Skeletal muscle tissue (tissue), 4 donors: Measurements from ENCODE around the gene NKAIN2. TPM values are rescaled to one million over a fixed set of nuclear protein-coding genes. Genes with fewer than 3 reads are reported as not detected.
A peak's percentile ranks its signal among the peaks of the same experiment; 100 is the strongest.

Experiments used
- H3K27ac ChIP-seq: one replicate; pipeline ENCODE4 v1.7.0; 2013; ENCODE audit warnings: mild to moderate bottlenecking, low read depth, low read length, inconsistent platforms
- H3K27me3 ChIP-seq, 3 donors: one replicate each; pipeline ENCODE4 v1.7.0; 2013; ENCODE audit warnings: low read length in 3 of 3; ENCODE audit not compliant: control insufficient read depth in 3 of 3, insufficient read depth in 3 of 3
- H3K36me3 ChIP-seq, 3 donors: one replicate each; pipeline ENCODE4 v1.7.0; 2013; ENCODE audit warnings: low read length in 3 of 3; ENCODE audit not compliant: control insufficient read depth in 3 of 3, insufficient read depth in 3 of 3
- H3K4me1 ChIP-seq, 3 donors: one replicate each; pipeline ENCODE4 v1.7.0; 2013; ENCODE audit warnings: low read length in 3 of 3, mild to moderate bottlenecking in 3 of 3; ENCODE audit not compliant: control insufficient read depth in 3 of 3, insufficient read depth in 3 of 3
- H3K4me3 ChIP-seq, 3 donors: one replicate each; pipeline ENCODE4 v1.7.0; 2013; ENCODE audit warnings: low read length in 3 of 3
- H3K9ac ChIP-seq, 3 donors: one replicate each; pipeline ENCODE4 v1.7.0; 2013; ENCODE audit warnings: low read length in 3 of 3, mild to moderate bottlenecking in 3 of 3, moderate library complexity in 2 of 3, low read depth in 1 of 3
- H3K9me3 ChIP-seq, 3 donors: one replicate each; pipeline ENCODE4 v1.7.0; 2013; ENCODE audit warnings: low read length in 3 of 3; ENCODE audit not compliant: control insufficient read depth in 3 of 3
- total RNA-seq: library from RNA; depleted of rRNA; stranded (reverse); fragments of >200 nt; gene quantifications from one replicate; pipeline ENCODE4 v1.2.3, GENCODE V29; 2014
- donor health status: Osteomylitis.

The NKAIN2 gene
- total RNA-seq, 1 donor from 2014 or later, result 3.1 TPM

DNA sequence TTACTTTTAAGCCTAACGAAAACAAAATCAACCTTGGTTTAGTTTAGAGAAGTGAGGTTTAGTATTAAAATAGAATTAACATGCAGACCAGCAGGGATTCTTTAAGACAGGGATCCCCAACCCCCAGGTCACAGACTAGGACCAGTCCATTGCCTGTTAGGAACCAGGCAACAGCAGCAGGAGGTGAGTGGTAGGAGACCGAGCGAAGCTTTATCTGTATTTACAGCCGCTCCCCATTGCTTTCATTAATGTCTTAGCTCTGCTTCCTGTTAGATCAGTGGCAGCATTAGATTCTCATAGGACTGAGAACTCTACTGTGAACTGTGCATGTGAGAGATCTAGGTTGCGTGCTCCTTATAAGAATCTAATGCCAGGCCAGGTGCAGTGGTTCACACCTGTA is 225.9 kb downstream of the NKAIN2 start:
- Histone ChIP-seq H3K27me3 (no peaks in the 10 kb centered on the region), H3K9ac (no peak overlapping the region), H3K27ac (no peak overlapping the region), H3K4me3 (no peak overlapping the region), H3K4me1 (peaks cover 4 to 5% (median 4%) of the 10 kb centered on the region in 3 donors), H3K9me3 (peaks cover 0 to 2% (median 0%) of the 10 kb centered on the region in 3 donors), H3K36me3 (no peaks in the 10 kb centered on the region)

DNA sequence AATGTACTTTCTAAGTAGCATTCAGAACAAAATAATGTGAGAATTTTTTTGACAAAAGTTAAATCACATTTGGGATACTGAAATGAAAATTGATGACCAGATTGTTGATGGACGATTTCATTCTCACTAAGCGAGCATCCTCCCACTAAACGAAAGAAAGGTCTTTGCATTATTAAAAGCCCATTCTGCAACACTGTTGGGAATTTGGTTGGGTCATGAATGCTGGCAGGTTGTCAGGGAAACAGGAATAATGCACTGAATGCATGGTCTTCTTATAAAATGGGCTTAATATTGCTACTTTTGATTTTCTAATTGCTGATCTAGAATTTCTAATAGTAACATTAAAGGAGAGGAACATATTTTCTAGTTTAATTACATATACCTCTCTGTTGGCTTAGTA is 229.8 kb downstream of the NKAIN2 start:
- H3K4me3 ChIP-seq, result no peak overlapping the region
- no peak overlapping the region for H3K9ac ChIP-seq
- no peaks in the 10 kb centered on the region for H3K27me3 ChIP-seq
- H3K27ac ChIP-seq, result no peak overlapping the region
- H3K36me3 ChIP-seq, result no peaks in the 10 kb centered on the region
- no peaks in the 10 kb centered on the region for H3K9me3 ChIP-seq
- H3K4me1 ChIP-seq, result no peaks in the 10 kb centered on the region

DNA sequence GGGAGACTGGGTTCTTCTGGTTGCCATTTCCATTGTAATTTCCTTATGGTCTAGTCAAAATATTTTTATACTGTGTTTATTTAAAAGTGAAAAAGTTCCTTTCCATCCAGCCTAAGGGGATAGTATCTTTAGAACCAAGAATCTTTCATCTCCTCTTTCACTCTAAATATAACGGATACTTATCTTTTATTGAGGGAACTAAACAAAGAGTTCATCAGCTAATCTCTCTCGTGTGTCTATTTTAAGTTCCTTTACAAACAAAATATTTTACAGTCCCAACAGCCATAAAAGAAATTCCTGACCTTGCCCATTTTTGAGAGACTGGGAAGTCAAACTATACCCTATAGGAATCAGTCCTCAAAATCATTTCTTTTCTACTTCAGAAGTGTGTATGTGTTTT is 232.7 kb downstream of the NKAIN2 start:
- Histone ChIP-seq H3K27me3 (no peaks in the 10 kb centered on the region), H3K9me3 (no peaks in the 10 kb centered on the region), H3K36me3 (no peaks in the 10 kb centered on the region), H3K4me1 (no peaks in the 10 kb centered on the region), H3K4me3 (no peak overlapping the region), H3K9ac (peak overlapping the region in 1 of 3 donors; percentile 9), H3K27ac (no peak overlapping the region)

DNA sequence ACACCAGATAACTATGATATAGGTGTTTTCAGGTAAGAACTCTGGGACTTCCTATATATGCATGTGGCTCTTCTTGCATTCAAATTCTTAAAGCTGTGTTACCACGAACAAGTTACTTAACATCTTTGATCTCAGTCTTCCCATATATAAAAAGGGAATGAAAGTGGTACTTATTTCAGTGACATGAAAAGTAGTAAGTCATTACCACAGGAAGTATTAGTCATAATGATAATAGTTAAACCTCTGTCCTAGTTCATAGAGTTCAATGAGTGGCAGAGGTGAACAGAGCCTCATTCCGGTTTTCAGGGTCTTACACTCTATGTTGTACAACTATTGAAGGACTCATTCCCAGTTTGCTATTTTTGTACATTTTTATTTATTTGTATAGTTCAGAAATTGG is 237.0 kb downstream of the NKAIN2 start:
- H3K9me3 ChIP-seq, result no peaks in the 10 kb centered on the region
- no peak overlapping the region for H3K27ac ChIP-seq
- no peaks in the 10 kb centered on the region for H3K4me1 ChIP-seq
- H3K9ac ChIP-seq, result no peak overlapping the region
- no peaks in the 10 kb centered on the region for H3K27me3 ChIP-seq
- H3K4me3 ChIP-seq, result no peak overlapping the region
- H3K36me3 ChIP-seq, result no peaks in the 10 kb centered on the region

DNA sequence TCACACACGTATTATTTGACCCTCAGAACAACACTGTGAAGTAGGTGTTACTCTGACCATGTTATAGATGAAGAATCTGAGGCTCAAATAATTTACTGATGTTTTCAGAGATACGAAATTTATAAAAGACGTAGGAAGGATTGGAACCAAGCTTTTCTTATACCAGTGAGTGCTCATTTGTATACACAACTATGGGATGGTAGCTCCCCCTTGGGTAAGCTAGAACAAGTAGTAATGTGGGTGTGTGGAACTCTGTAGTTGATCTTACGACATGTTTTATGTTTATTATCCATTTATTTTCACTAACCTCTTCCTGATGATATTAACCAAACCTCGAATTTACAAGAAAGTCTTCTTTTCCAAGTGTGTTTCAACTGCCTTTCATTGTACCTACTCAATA is 248.5 kb downstream of the NKAIN2 start:
- Histone ChIP-seq H3K36me3 (no peaks in the 10 kb centered on the region), H3K9ac (no peak overlapping the region), H3K27ac (no peak overlapping the region), H3K4me1 (peaks cover 0 to 6% (median 0%) of the 10 kb centered on the region in 3 donors), H3K9me3 (no peaks in the 10 kb centered on the region), H3K4me3 (no peak overlapping the region), H3K27me3 (no peaks in the 10 kb centered on the region)

GRCh38 chr6:124053315-124053714 is 249.7 kb downstream of the NKAIN2 start:
- peaks cover 0 to 6% (median 0%) of the 10 kb centered on the region in 3 donors for H3K4me1 ChIP-seq
- no peaks in the 10 kb centered on the region for H3K36me3 ChIP-seq
- H3K9ac ChIP-seq, result no peak overlapping the region
- H3K4me3 ChIP-seq, result no peak overlapping the region
- H3K27me3 ChIP-seq, result no peaks in the 10 kb centered on the region
- no peak overlapping the region for H3K27ac ChIP-seq
- no peaks in the 10 kb centered on the region for H3K9me3 ChIP-seq

- no peak overlapping the region for H3K27ac ChIP-seq
- H3K4me3 ChIP-seq, result peak overlapping the region in 1 of 3 donors; percentile 20
- H3K9me3 ChIP-seq, result no peaks in the 10 kb centered on the region
- H3K9ac ChIP-seq, result no peak overlapping the region
- no peaks in the 10 kb centered on the region for H3K27me3 ChIP-seq
- H3K36me3 ChIP-seq, result no peaks in the 10 kb centered on the region
- peaks cover 0 to 6% (median 0%) of the 10 kb centered on the region in 3 donors for H3K4me1 ChIP-seq
Observed at GRCh38 chr6:124054034-124054433, 250.4 kb downstream of the NKAIN2 start.

DNA sequence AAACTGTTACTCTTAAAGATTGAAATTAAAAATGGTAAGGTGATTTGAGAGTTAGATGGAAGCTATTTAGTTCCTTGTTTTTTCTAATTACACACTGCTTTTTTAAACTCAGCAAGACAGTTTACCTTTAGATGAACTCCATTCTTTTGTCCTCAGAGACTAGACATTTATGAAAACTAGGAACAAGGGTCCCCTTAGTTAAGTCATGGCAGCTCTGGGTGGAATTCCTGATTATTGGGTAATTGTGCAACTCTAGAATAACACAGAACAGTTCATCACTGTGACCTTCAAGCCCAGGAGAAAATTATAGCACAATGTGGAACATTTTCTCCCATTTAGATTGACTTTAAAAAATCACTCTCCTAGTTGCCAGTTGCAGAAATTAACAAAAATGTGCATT is 251.7 kb downstream of the NKAIN2 start:
- Histone ChIP-seq H3K9me3 (no peaks in the 10 kb centered on the region), H3K27ac (no peak overlapping the region), H3K27me3 (no peaks in the 10 kb centered on the region), H3K4me1 (peaks cover 0 to 6% (median 0%) of the 10 kb centered on the region in 3 donors), H3K9ac (no peak overlapping the region), H3K4me3 (no peak overlapping the region), H3K36me3 (no peaks in the 10 kb centered on the region)

DNA sequence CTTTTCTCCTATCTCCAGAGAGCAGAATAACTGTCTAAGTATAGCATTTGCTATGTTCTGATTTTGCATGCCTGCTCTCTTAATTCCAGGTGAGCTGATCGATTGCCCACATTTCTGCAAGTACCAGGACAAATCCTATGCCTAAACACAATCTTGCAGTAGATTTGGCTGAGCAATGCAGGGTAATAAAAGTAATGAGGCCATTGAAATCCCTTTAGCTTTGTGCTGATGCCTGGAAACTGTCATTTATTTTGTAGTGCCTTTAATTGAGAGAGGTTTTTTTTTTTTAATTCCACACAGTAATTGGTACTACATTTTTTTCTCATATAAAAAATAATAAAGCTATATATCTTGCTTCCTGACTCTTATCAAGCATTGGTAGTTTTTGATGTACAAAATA is 252.3 kb downstream of the NKAIN2 start:
- Histone ChIP-seq H3K9me3 (no peaks in the 10 kb centered on the region), H3K4me3 (no peak overlapping the region), H3K9ac (no peak overlapping the region), H3K27me3 (no peaks in the 10 kb centered on the region), H3K36me3 (no peaks in the 10 kb centered on the region), H3K4me1 (peaks cover 0 to 6% (median 0%) of the 10 kb centered on the region in 3 donors), H3K27ac (no peak overlapping the region)

- H3K36me3 ChIP-seq, result no peaks in the 10 kb centered on the region
- H3K4me1 ChIP-seq, result peaks cover 0 to 6% (median 0%) of the 10 kb centered on the region in 3 donors
- no peak overlapping the region for H3K27ac ChIP-seq
- H3K9ac ChIP-seq, result no peak overlapping the region
- H3K9me3 ChIP-seq, result no peaks in the 10 kb centered on the region
- no peaks in the 10 kb centered on the region for H3K27me3 ChIP-seq
- H3K4me3 ChIP-seq, result no peak overlapping the region
Observed at GRCh38 chr6:124056407-124057334, 253.0 kb downstream of the NKAIN2 start.
